K562 (cell line): ENCODE data around the gene ECE2. TPM values are rescaled to one million over a fixed set of nuclear protein-coding genes. Genes with fewer than 3 reads are reported as not detected.

Source experiments
- CUX1 ChIP-seq: fragments of 200-800 bp; sonication (Bioruptor generic); IDR thresholded peaks from 2 replicates; pipeline ENCODE4 v1.6.1; 2016; ENCODE audit warnings: missing genetic modification characterization, missing compliant biosample characterization
- GABPB2 ChIP-seq: fragments of 250-450 bp; sonication (Bioruptor Pico); conservative IDR thresholded peaks from 2 replicates; pipeline ENCODE4 v1.5.1; 2021; ENCODE audit warnings: mild to moderate bottlenecking
- KAT2B ChIP-seq: IDR thresholded peaks from one replicate; pipeline ENCODE4 v1.6.1; 2012; ENCODE audit warnings: low read depth, mild to moderate bottlenecking, control low read depth, inconsistent platforms, low read length, moderate library complexity
- PRPF4 ChIP-seq: fragments of 200-400 bp; formaldehyde crosslinking; IDR thresholded peaks from one replicate; pipeline ENCODE4 v1.6.1; 2017; ENCODE audit warnings: low read length, low read depth, mild to moderate bottlenecking; ENCODE audit not compliant: insufficient read depth, poor library complexity, severe bottlenecking
- RFX5 ChIP-seq: IDR thresholded peaks from 2 replicates; pipeline ENCODE4 v1.6.1; 2011; ENCODE audit warnings: low read depth, mild to moderate bottlenecking, improper control_type of control experiment, low read length
- SFPQ ChIP-seq: fragments of 200-400 bp; formaldehyde crosslinking; IDR thresholded peaks from 2 replicates; pipeline ENCODE4 v1.6.1; 2017; ENCODE audit warnings: mild to moderate bottlenecking, low read depth, low read length, moderate library complexity
- SMAD3 ChIP-seq: fragments of 450-650 bp; formaldehyde crosslinking; conservative IDR thresholded peaks from 2 replicates; pipeline ENCODE4 v1.4.0; 2020; ENCODE audit warnings: mild to moderate bottlenecking
- U2AF1 ChIP-seq: fragments of 200-400 bp; formaldehyde crosslinking; optimal IDR thresholded peaks from 2 replicates; pipeline ENCODE3; 2017; ENCODE audit warnings: mild to moderate bottlenecking, low read depth, low read length, moderate library complexity
- ZFP91 ChIP-seq: sonication (generic); formaldehyde crosslinking; IDR thresholded peaks from 2 replicates; pipeline ENCODE4 v1.8.0; 2022; ENCODE audit warnings: mild to moderate bottlenecking, missing genetic modification reagents
- ZNF592 ChIP-seq: fragments of 450-650 bp; IDR thresholded peaks from 2 replicates; pipeline ENCODE4 v1.6.1; 2017; ENCODE audit warnings: antibody characterized with exemption, mild to moderate bottlenecking
- polyA plus RNA-seq, 8 experiments: library from polyadenylated mRNA; depleted of rRNA in 4 of 8; stranded (reverse) in 5 of 8; unstranded in 3 of 8; fragments of >200 nt; fragmentation: Nextera tagmentation in 2 of 8; fragmentation: Illumina TruSeq in 1 of 8; extraction: Ambion mirVana in 2 of 8; extraction: Trizol in 1 of 8; gene quantifications; 2 replicates each; pipeline versions ENCODE4 v1.2.1 to v1.2.3, GENCODE V29; 2011 to 2014; ENCODE audit warnings: inconsistent platforms in 1 of 8, missing spikeins in 1 of 8
- total RNA-seq, 7 experiments: library from RNA; depleted of rRNA in 6 of 7; stranded (reverse); fragments of >200 nt in 6 of 7; fragmentation: Illumina TruSeq in 2 of 7; extraction: Trizol in 2 of 7; gene quantifications; 2 replicates each; pipeline versions ENCODE4 v1.2.1 to v1.2.3, GENCODE V29; 2011 to 2021; ENCODE audit warnings: low replicate concordance in 1 of 7

Gene ECE2
- total and polyA plus RNA-seq, 9 of the 15 experiments (the other 6 are each of a cell fraction or from before 2014, with no cell fraction given) = not detected

GRCh38 chr3:184248454-184249411 is 27.1 kb upstream of the ECE2 start, which contains the start of gene ALG3 (continued):
- TF ChIP-seq CUX1 (CRISPR knock-in tag) (no peak), ZNF592 (no peak), SMAD3 (CRISPR knock-in tag) (0 out of 2 replicates have a peak, but pooled peaks have one; percentile 33), SFPQ (no peak), GABPB2 (CRISPR knock-in tag) (no peak), U2AF1 (peak; percentile 76), RFX5 (no peak), ZFP91 (0 out of 2 replicates have a peak, but pooled peaks have one; percentile 47), PRPF4 (peak; percentile 35), KAT2B (no peak)
